Esophagus squamous epithelium (tissue), 4 donors: Measurements from ENCODE around the gene CEND1.

Experiments used
- POLR2A ChIP-seq, 4 donors: fragments of 450-650 bp; IDR thresholded peaks; one replicate each; pipeline ENCODE4 v1.6.1; 2017; ENCODE audit warnings: antibody characterized with exemption in 4 of 4, mild to moderate bottlenecking in 4 of 4, moderate library complexity in 3 of 4
- TF ChIP-seq, protein P1 (sequence below), 6 experiments: fragments of 450-650 bp in 4 of 6; fragments of 200-600 bp in 2 of 6; sonication (generic) in 2 of 6; IDR thresholded peaks; one replicate each; pipeline ENCODE4 v1.5.1; 2016 to 2019; ENCODE audit warnings: antibody characterized with exemption in 6 of 6, mild to moderate bottlenecking in 4 of 6, moderate library complexity in 4 of 6

DNA sequence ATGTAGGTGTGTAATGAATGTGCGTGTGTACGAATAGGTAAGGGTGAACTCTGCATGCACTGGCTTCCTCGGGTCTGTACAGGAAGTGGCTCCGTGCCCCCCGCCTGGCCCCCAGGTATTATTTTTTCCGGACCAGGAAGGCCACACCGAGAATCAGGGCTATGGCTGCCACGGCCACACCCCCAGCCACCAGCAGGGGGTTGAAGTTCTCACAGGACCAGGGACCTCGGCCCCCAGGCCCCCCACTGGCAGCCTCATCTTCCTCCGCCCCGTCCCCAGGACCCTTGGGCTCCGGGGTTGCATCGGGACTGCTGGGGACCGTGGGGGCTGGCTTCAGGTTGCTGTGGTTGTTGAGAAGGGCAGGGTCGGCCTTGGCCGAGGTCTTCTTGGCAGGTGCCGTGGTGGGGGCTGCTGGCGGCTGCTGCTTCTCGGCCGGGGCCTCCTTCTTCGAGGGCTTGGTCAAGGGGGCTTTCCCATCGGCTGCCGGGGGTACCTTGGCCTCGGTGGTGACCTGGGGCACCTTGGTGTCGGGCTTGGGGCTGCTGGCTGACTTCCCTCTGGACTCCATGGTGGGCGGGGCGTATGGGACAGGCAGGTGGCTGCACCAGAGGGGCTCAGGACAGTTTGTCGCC lies 1.8 kb downstream of the CEND1 start:
- TF ChIP-seq, protein P1, sequence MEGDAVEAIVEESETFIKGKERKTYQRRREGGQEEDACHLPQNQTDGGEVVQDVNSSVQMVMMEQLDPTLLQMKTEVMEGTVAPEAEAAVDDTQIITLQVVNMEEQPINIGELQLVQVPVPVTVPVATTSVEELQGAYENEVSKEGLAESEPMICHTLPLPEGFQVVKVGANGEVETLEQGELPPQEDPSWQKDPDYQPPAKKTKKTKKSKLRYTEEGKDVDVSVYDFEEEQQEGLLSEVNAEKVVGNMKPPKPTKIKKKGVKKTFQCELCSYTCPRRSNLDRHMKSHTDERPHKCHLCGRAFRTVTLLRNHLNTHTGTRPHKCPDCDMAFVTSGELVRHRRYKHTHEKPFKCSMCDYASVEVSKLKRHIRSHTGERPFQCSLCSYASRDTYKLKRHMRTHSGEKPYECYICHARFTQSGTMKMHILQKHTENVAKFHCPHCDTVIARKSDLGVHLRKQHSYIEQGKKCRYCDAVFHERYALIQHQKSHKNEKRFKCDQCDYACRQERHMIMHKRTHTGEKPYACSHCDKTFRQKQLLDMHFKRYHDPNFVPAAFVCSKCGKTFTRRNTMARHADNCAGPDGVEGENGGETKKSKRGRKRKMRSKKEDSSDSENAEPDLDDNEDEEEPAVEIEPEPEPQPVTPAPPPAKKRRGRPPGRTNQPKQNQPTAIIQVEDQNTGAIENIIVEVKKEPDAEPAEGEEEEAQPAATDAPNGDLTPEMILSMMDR (IDR thresholded peaks at IDR 0.05), result no peak
- no peak for TF ChIP-seq POLR2A (IDR thresholded peaks at IDR 0.05)
